ENCODE results near the gene HEXIM1. TPM values are rescaled to one million over a fixed set of nuclear protein-coding genes. Genes with fewer than 3 reads are reported as not detected.

Gene HEXIM1
- total RNA-seq, 1 experiment from 2014 or later = 4.6 TPM

DNA sequence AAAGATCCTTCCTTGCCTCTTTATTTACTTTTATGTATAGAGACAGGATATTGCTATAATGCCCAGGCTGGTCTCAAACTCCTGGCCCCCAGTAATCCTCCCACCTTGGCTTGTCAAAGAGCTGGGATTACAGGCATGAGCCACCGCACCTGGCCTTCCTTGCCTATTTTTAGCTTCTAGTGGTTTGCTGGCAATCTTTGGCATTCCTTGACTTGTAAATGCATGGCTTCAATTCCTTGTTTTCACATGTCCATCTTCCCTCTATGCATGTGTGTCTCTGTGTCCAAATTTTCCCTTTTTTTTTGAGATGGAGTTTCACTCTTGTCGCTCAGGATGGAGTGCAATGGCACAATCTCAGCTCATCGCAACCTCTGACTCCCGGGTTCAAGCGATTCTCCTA, 35.9 kb downstream of the HEXIM1 start:
- H3K4me3 ChIP-seq (ENCODE audit: insufficient read depth, low read depth, low read length) = no peak overlapping the region
- no peaks in the 10 kb centered on the region for H3K27me3 ChIP-seq (ENCODE audit: control insufficient read depth, insufficient read depth, low read length)
- no peak for DNase-seq
- H3K36me3 ChIP-seq (replicated peaks; ENCODE audit: control insufficient read depth, insufficient read depth, low read length) = no peaks in the 10 kb centered on the region

DNA sequence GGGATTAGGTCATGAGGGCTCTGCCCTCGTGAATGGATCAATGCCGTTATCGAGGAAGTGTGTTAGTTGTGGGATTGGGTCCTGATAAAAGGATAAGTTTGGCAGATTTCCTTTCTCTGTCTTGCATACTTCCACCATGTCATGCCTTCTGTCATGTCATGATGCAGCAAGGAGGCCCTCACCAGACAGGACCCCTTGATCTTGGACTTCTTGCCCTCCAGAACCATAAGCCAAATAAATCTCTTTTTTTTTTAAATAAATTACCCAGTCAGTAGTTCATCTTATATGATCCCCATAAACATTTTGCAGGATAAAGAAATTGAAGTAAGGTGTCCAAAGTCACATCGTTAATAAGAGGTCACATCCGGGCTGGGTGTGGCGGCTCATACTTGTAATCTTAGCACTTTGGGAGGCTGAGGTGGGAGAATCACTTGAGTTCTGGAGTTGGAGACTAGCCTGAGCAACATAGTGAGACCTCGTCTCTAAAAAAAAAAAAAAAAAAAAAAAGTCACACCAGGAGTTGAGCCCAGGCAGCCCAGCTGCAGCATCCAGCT, 38.6 kb downstream of the HEXIM1 start:
- no peaks in the 10 kb centered on the region for H3K27me3 ChIP-seq (ENCODE audit: control insufficient read depth, insufficient read depth, low read length)
- no peak for DNase-seq
- no peaks in the 10 kb centered on the region for H3K36me3 ChIP-seq (replicated peaks; ENCODE audit: control insufficient read depth, insufficient read depth, low read length)
- H3K4me3 ChIP-seq (ENCODE audit: insufficient read depth, low read depth, low read length) = no peak overlapping the region

DNA sequence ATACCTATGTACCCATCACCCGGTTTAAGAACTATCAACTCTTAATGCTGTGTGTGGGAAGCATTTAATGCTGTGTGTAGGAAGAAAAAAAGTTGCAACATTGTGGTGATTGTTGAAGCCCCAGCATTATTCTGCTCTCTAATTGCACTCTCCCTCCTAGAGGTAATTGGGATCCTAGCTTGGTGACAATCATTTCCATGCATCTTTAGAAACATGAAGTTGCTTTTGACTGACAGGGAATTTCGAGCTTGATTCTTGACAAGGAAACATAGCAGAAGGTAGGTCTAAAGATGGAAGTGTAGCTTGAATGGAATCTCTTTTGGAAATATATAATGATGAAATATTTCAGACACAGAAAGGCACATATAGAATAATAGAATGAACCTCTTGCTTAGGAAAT, 40.7 kb downstream of the HEXIM1 start:
- Histone ChIP-seq H3K4me3 (ENCODE audit: insufficient read depth, low read depth, low read length) (no peak overlapping the region), H3K27me3 (ENCODE audit: control insufficient read depth, insufficient read depth, low read length) (no peaks in the 10 kb centered on the region), H3K36me3 (replicated peaks; ENCODE audit: control insufficient read depth, insufficient read depth, low read length) (no peaks in the 10 kb centered on the region)
- DNase-seq = no peak

DNA sequence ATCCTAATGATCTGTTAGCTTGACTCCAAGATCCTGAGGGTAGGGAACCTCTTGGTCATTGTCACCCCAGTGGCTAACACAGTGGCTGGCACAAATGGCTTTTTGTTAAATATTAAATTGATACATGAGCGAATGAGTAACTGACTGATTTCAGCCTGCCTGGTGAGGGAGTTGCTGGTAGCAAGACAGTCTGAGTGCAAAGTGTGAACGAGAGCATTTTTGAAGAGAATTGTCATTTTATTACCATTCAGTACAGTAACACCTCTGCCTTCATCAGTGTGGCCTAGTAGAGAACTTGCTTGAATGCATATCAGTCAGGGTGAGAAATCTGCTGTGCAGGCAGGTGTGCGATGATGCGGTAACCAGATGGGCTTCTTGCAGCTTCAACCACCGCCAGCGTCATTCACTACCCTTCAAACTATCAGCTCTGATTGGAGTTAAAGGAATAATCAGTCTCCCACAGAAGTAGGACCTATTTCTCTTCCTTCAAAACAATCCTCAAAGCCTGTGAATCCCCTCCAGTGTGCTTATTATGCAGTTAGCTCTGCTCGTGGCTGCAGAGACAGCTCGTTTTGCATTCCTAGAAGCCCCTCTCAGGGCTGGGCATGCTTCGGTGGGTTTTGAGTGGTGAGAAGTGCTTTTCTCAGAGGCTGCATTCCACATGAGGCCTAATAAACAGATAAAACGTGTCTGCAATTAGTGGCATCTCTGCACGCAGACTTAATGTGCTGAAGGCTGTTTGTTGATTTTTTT, 42.4 kb downstream of the HEXIM1 start:
- Histone ChIP-seq H3K27me3 (ENCODE audit: control insufficient read depth, insufficient read depth, low read length) (no peaks in the 10 kb centered on the region), H3K4me3 (ENCODE audit: insufficient read depth, low read depth, low read length) (no peak overlapping the region), H3K36me3 (replicated peaks; ENCODE audit: control insufficient read depth, insufficient read depth, low read length) (no peaks in the 10 kb centered on the region)
- peak; percentile 2 for DNase-seq

DNA sequence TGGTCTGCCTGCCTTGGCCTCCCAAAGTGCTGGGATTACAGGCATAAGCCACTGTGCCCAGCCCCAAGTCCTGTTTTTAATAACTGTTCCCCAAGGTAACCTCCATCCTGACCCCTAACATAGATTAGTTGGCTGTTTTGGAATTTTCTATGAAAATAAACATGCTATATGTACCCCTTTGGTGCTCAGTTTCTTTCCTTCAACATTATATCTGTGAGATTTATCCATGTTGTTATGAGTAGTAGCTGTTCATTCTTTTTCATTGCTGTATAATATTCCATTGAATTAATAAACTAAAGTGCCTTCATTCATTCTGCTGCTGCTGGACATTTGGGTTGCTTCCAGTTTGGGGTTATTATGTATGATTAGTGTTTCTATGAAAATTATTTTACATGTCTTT, 47.1 kb downstream of the HEXIM1 start:
- no peak for DNase-seq
- H3K4me3 ChIP-seq (ENCODE audit: insufficient read depth, low read depth, low read length) = no peak overlapping the region
- H3K27me3 ChIP-seq (ENCODE audit: control insufficient read depth, insufficient read depth, low read length) = no peaks in the 10 kb centered on the region
- no peaks in the 10 kb centered on the region for H3K36me3 ChIP-seq (replicated peaks; ENCODE audit: control insufficient read depth, insufficient read depth, low read length)

DNA sequence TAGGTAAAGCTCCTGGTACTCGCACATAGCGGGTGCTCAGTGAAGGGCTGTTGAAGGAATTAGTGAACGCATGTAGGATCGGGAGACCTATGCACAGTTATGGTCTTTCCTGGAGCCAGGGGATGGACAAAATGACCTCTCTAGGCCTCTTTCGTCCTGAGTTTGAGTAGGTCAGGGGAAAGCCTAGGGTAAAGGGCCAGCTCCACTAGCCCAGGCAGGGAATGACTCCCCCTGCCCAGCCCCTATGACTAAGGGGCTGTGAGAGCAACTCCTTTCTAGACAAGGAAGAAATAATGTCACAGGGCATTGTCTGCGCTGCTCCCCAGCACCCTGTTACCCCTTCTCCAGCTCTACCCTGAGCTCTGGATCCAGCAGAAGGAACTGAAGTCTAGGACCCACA, 48.8 kb downstream of the HEXIM1 start:
- H3K4me3 ChIP-seq (ENCODE audit: insufficient read depth, low read depth, low read length) = no peak overlapping the region
- no peaks in the 10 kb centered on the region for H3K27me3 ChIP-seq (ENCODE audit: control insufficient read depth, insufficient read depth, low read length)
- DNase-seq = no peak
- no peaks in the 10 kb centered on the region for H3K36me3 ChIP-seq (replicated peaks; ENCODE audit: control insufficient read depth, insufficient read depth, low read length)

DNA sequence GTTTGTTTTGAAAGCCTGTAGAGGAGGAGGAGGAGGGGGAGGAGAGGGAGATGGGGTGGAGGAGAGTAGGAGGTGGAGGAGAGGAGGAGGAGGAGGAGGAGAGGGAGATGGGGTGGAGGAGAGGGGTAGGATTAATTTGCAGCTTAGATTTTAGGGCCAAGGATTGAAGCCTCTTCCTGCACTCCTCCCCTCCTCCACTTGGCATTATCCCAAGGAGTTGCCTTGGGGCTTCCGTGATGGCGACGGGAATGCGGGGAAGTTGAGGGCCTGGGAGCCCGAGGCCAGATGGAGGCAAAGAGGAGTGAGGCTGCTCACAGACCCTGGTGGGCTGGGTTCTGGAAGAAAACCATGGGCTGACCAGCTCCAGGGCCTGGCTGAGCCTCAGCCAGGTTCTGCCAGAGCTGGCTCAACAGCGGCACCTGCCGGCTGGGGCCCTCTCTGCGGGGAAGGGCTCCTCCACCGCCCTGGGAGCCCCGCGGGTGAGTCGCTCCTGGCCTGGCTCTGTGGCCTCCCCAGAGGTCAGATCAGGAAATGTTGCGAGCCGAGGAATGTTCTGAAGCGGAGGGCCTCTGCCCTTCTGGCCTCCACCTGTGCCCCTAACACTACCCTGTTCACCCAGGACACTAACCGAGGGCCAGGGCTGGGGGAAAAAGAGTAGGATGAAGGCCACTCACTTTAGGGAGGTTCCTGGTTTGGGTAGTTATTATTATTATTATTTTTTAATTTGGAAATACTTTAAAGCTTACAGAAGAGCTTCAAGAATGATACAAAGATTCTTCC, 49.5 kb downstream of the HEXIM1 start:
- Histone ChIP-seq H3K36me3 (replicated peaks; ENCODE audit: control insufficient read depth, insufficient read depth, low read length) (no peaks in the 10 kb centered on the region), H3K27me3 (ENCODE audit: control insufficient read depth, insufficient read depth, low read length) (no peaks in the 10 kb centered on the region), H3K4me3 (ENCODE audit: insufficient read depth, low read depth, low read length) (no peak overlapping the region)
- peak; percentile 95 for DNase-seq

DNA sequence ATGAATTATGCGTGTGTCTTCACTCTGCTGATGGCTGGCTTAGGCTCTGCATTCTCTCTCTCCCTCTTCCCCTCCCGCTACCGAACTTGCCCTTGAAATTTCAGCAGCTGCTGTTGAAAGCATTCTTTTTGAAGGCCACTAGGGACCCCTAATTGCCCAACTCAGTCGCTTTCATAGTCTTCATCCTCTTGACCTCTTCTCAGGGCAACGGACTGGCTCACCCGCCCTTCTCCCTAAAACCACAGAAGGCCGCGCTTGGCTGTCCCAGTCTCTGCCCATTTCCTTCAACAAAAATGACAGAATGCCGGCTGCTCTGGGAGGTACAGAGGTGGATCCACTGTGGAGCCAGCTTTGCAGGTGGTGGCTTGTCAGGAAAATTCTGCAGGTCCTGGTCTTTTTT, 52.4 kb downstream of the HEXIM1 start:
- H3K4me3 ChIP-seq (ENCODE audit: insufficient read depth, low read depth, low read length) = no peak overlapping the region
- no peaks in the 10 kb centered on the region for H3K36me3 ChIP-seq (replicated peaks; ENCODE audit: control insufficient read depth, insufficient read depth, low read length)
- H3K27me3 ChIP-seq (ENCODE audit: control insufficient read depth, insufficient read depth, low read length) = no peaks in the 10 kb centered on the region
- DNase-seq = no peak

DNA sequence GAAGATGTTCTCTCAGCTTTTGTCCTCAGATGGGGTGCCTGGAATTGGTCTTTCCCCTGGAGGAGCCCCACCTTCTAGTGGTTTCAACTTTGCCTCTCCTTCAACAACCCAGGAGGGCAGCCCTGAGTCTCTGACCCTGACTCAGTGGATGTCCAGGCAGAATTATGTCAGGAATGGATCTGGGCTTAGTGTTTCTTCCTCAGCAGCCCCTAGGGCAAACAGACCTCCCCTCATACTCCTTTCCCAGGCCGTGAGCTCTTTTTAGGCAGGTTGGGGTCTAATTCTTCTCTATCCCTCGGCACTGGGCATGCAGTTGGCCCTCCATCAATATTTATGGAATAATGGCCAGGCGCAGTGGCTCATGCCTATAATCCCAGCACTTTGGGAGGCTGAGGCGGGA, 53.2 kb downstream of the HEXIM1 start:
- no peak overlapping the region for H3K4me3 ChIP-seq (ENCODE audit: insufficient read depth, low read depth, low read length)
- H3K27me3 ChIP-seq (ENCODE audit: control insufficient read depth, insufficient read depth, low read length) = no peaks in the 10 kb centered on the region
- no peaks in the 10 kb centered on the region for H3K36me3 ChIP-seq (replicated peaks; ENCODE audit: control insufficient read depth, insufficient read depth, low read length)
- no peak for DNase-seq

Other genes with a start within 250 kb of the HEXIM1 start
- 122 and 137 TPM in 2 replicates for gene EFTUD2, start 249.0 kb upstream of the HEXIM1 start, total RNA-seq (2014; rRNA removed; shearing (Covaris generic))
- 0.10 and 0.85 TPM in 2 replicates for gene GFAP, start 233.0 kb upstream of the HEXIM1 start, total RNA-seq (2014; rRNA removed; shearing (Covaris generic))
- gene KIF18B, start 200.7 kb upstream of the HEXIM1 start, total RNA-seq (2014; rRNA removed; shearing (Covaris generic)) = 17.9 and 20.4 TPM in 2 replicates
- gene C1QL1, start 180.2 kb upstream of the HEXIM1 start, total RNA-seq (2014; rRNA removed; shearing (Covaris generic)) = 12.7 and 17.3 TPM in 2 replicates
- 70.7 and 71.5 TPM in 2 replicates for gene DCAKD, start 96.8 kb upstream of the HEXIM1 start, total RNA-seq (2014; rRNA removed; shearing (Covaris generic))
- gene NMT1, start 87.2 kb upstream of the HEXIM1 start, total RNA-seq (2014; rRNA removed; shearing (Covaris generic)) = 111 and 115 TPM in 2 replicates
- 24.1 and 28.6 TPM in 2 replicates for gene PLCD3, start 16.0 kb upstream of the HEXIM1 start, total RNA-seq (2014; rRNA removed; shearing (Covaris generic))
- gene ACBD4, start 12.8 kb upstream of the HEXIM1 start, total RNA-seq (2014; rRNA removed; shearing (Covaris generic)) = 1.5 and 6.0 TPM in 2 replicates
- gene HEXIM2, start 13.4 kb downstream of the HEXIM1 start, total RNA-seq (2014; rRNA removed; shearing (Covaris generic)) = 11.5 and 11.9 TPM in 2 replicates
- gene FMNL1, start 73.4 kb downstream of the HEXIM1 start, total RNA-seq (2014; rRNA removed; shearing (Covaris generic)) = 1.7 and 2.4 TPM in 2 replicates
- gene SPATA32, start 113.6 kb downstream of the HEXIM1 start, total RNA-seq (2014; rRNA removed; shearing (Covaris generic)) = 0.24 TPM in 1 of 2 replicates, not detected in the other
- 1.6 TPM in 2 replicates for gene MAP3K14, start 168.5 kb downstream of the HEXIM1 start, total RNA-seq (2014; rRNA removed; shearing (Covaris generic))